Measurements from ENCODE around the gene CCDC197.

DNA sequence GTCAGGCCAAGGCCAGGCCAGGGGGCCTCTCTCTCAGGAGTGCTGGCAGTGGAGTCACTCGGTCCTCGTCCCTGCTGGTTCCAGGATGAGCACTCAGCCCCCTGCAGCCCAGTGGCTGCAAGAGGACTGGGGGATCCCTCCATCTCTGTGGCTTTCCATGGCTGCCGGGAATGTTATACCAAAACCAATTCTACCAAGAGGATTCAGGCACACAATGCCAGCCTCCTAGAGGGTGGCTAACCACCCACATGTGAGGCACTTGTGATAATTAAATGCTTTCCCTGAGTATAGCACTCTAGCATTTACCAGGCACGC, 42.6 kb upstream of the CCDC197 start:
- TF ChIP-seq POLR2A (IDR thresholded peaks at IDR 0.05): no peak
- TF ChIP-seq, protein P1, sequence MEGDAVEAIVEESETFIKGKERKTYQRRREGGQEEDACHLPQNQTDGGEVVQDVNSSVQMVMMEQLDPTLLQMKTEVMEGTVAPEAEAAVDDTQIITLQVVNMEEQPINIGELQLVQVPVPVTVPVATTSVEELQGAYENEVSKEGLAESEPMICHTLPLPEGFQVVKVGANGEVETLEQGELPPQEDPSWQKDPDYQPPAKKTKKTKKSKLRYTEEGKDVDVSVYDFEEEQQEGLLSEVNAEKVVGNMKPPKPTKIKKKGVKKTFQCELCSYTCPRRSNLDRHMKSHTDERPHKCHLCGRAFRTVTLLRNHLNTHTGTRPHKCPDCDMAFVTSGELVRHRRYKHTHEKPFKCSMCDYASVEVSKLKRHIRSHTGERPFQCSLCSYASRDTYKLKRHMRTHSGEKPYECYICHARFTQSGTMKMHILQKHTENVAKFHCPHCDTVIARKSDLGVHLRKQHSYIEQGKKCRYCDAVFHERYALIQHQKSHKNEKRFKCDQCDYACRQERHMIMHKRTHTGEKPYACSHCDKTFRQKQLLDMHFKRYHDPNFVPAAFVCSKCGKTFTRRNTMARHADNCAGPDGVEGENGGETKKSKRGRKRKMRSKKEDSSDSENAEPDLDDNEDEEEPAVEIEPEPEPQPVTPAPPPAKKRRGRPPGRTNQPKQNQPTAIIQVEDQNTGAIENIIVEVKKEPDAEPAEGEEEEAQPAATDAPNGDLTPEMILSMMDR (IDR thresholded peaks at IDR 0.05): no peak

Data from body of pancreas (tissue), 4 donors.